ENCODE measurements around the gene LCP2.

The LCP2 gene

GRCh38 chr5:170235876-170236864 lies 61.4 kb downstream of the LCP2 start:
- DNase-seq: no peak
- POLR2A ChIA-PET: no interaction called here
- no peaks in the 10 kb centered on the region for H3K36me3 ChIP-seq (ENCODE audit: control insufficient read depth in 4 of 4, insufficient read depth in 4 of 4, low read length in 3 of 4)
- no peaks in the 10 kb centered on the region for H3K4me1 ChIP-seq (ENCODE audit: control extremely low read depth in 1 of 4, control insufficient read depth in 4 of 4, insufficient read depth in 4 of 4, low read length in 3 of 4)
- no peak overlapping the region for H3K27ac ChIP-seq (ENCODE audit: insufficient read depth in 1 of 2, low read depth in 1 of 2, low read length in 2 of 2, poor library complexity in 1 of 2, severe bottlenecking in 2 of 2)
- 100% methylated on average over 3 of the region's 3 CpGs for WGBS (ENCODE audit: insufficient coverage)
- H3K9me3 ChIP-seq (ENCODE audit: control extremely low read depth in 1 of 5, control insufficient read depth in 4 of 5, insufficient read depth in 2 of 5, low read depth in 1 of 5, low read length in 4 of 5): no peaks in the 10 kb centered on the region
- CTCF ChIA-PET: interaction anchor here (0.9 to 2.1 kb wide), 3 partner anchors 11 to 57 kb away, joined by 3 to 8 read pairs (median 3); no protein-coding TSS in a partner anchor
- H3K27me3 ChIP-seq (replicated peaks in 2 of 5; ENCODE audit: control insufficient read depth in 4 of 5, insufficient read depth in 5 of 5, low read length in 4 of 5): no peaks in the 10 kb centered on the region
- H3K4me3 ChIP-seq (ENCODE audit: control insufficient read depth in 1 of 7, extremely low read depth in 1 of 7, insufficient read depth in 4 of 7, low read depth in 2 of 7, low read length in 6 of 7): no peak overlapping the region

GRCh38 chr5:170233358-170233892 lies 64.2 kb downstream of the LCP2 start:
- CTCF ChIA-PET: no interaction called here

GRCh38 chr5:170232786-170233185 lies 64.8 kb downstream of the LCP2 start, which contains the start of gene C5orf58:
TSS of gene C5orf58 (plus strand) at chr5:170232985. CDS start at chr5:170234977, 1,992 bp downstream.
- Histone ChIP-seq H3K4me3 (ENCODE audit: control insufficient read depth in 1 of 7, extremely low read depth in 1 of 7, insufficient read depth in 4 of 7, low read depth in 2 of 7, low read length in 6 of 7) (no peak within 1 kb of the TSS), H3K27me3 (replicated peaks in 2 of 5; ENCODE audit: control insufficient read depth in 4 of 5, insufficient read depth in 5 of 5, low read length in 4 of 5) (no peaks in the 10 kb centered on the region), H3K36me3 (ENCODE audit: control insufficient read depth in 4 of 4, insufficient read depth in 4 of 4, low read length in 3 of 4) (no peaks in the 10 kb centered on the region), H3K9me3 (ENCODE audit: control extremely low read depth in 1 of 5, control insufficient read depth in 4 of 5, insufficient read depth in 2 of 5, low read depth in 1 of 5, low read length in 4 of 5) (no peaks in the 10 kb centered on the region), H3K27ac (ENCODE audit: insufficient read depth in 1 of 2, low read depth in 1 of 2, low read length in 2 of 2, poor library complexity in 1 of 2, severe bottlenecking in 2 of 2) (no peak within 1 kb of the TSS), H3K4me1 (ENCODE audit: control extremely low read depth in 1 of 4, control insufficient read depth in 4 of 4, insufficient read depth in 4 of 4, low read length in 3 of 4) (no peaks in the 10 kb centered on the region)
- DNase-seq: no peak
- WGBS (ENCODE audit: insufficient coverage): 97% methylated on average over 24 of the region's 27 CpGs
- CTCF ChIA-PET: no interaction called here
- POLR2A ChIA-PET: no interaction called here

More at GRCh38 chr5:170233358-170233892, 64.2 kb downstream of the LCP2 start:
- POLR2A ChIA-PET: no interaction called here
- no peaks in the 10 kb centered on the region for H3K9me3 ChIP-seq (ENCODE audit: control extremely low read depth in 1 of 5, control insufficient read depth in 4 of 5, insufficient read depth in 2 of 5, low read depth in 1 of 5, low read length in 4 of 5)
- no peaks in the 10 kb centered on the region for H3K4me1 ChIP-seq (ENCODE audit: control extremely low read depth in 1 of 4, control insufficient read depth in 4 of 4, insufficient read depth in 4 of 4, low read length in 3 of 4)
- 97% methylated on average over 17 of the region's 18 CpGs for WGBS (ENCODE audit: insufficient coverage)
- H3K4me3 ChIP-seq (ENCODE audit: control insufficient read depth in 1 of 7, extremely low read depth in 1 of 7, insufficient read depth in 4 of 7, low read depth in 2 of 7, low read length in 6 of 7): no peak overlapping the region
- DNase-seq: no peak
- H3K27ac ChIP-seq (ENCODE audit: insufficient read depth in 1 of 2, low read depth in 1 of 2, low read length in 2 of 2, poor library complexity in 1 of 2, severe bottlenecking in 2 of 2): no peak overlapping the region
- no peaks in the 10 kb centered on the region for H3K27me3 ChIP-seq (replicated peaks in 2 of 5; ENCODE audit: control insufficient read depth in 4 of 5, insufficient read depth in 5 of 5, low read length in 4 of 5)
- no peaks in the 10 kb centered on the region for H3K36me3 ChIP-seq (ENCODE audit: control insufficient read depth in 4 of 4, insufficient read depth in 4 of 4, low read length in 3 of 4)

- Histone ChIP-seq H3K4me1 (ENCODE audit: control extremely low read depth in 1 of 4, control insufficient read depth in 4 of 4, insufficient read depth in 4 of 4, low read length in 3 of 4) (peaks cover 0 to under 1% (median 0%) of the 10 kb centered on the region in 4 experiments), H3K4me3 (ENCODE audit: control insufficient read depth in 1 of 7, extremely low read depth in 1 of 7, insufficient read depth in 4 of 7, low read depth in 2 of 7, low read length in 6 of 7) (no peak overlapping the region), H3K36me3 (ENCODE audit: control insufficient read depth in 4 of 4, insufficient read depth in 4 of 4, low read length in 3 of 4) (no peaks in the 10 kb centered on the region), H3K27ac (ENCODE audit: insufficient read depth in 1 of 2, low read depth in 1 of 2, low read length in 2 of 2, poor library complexity in 1 of 2, severe bottlenecking in 2 of 2) (no peak overlapping the region), H3K27me3 (replicated peaks in 2 of 5; ENCODE audit: control insufficient read depth in 4 of 5, insufficient read depth in 5 of 5, low read length in 4 of 5) (no peaks in the 10 kb centered on the region), H3K9me3 (ENCODE audit: control extremely low read depth in 1 of 5, control insufficient read depth in 4 of 5, insufficient read depth in 2 of 5, low read depth in 1 of 5, low read length in 4 of 5) (no peaks in the 10 kb centered on the region)
- 97% methylated on average over 4 of the region's 6 CpGs for WGBS (ENCODE audit: insufficient coverage)
- no peak for DNase-seq
- CTCF ChIA-PET: interaction anchor here (1.5 to 7.7 kb wide), 4 partner anchors 7 to 194 kb away, joined by 3 to 87 read pairs (median 40); no protein-coding TSS in a partner anchor
- POLR2A ChIA-PET: no interaction called here
Measured at GRCh38 chr5:170228762-170229435, 68.7 kb downstream of the LCP2 start.

- POLR2A ChIA-PET: no interaction called here
Measured at GRCh38 chr5:170226661-170227060, 70.9 kb downstream of the LCP2 start.

GRCh38 chr5:170226129-170226615 lies 71.4 kb downstream of the LCP2 start:
- no peak overlapping the region for H3K4me3 ChIP-seq (ENCODE audit: control insufficient read depth in 1 of 7, extremely low read depth in 1 of 7, insufficient read depth in 4 of 7, low read depth in 2 of 7, low read length in 6 of 7)
- no peaks in the 10 kb centered on the region for H3K27me3 ChIP-seq (replicated peaks in 2 of 5; ENCODE audit: control insufficient read depth in 4 of 5, insufficient read depth in 5 of 5, low read length in 4 of 5)
- WGBS (ENCODE audit: insufficient coverage): 94% methylated on average over 6 of the region's 9 CpGs
- H3K9me3 ChIP-seq (ENCODE audit: control extremely low read depth in 1 of 5, control insufficient read depth in 4 of 5, insufficient read depth in 2 of 5, low read depth in 1 of 5, low read length in 4 of 5): no peaks in the 10 kb centered on the region
- H3K4me1 ChIP-seq (ENCODE audit: control extremely low read depth in 1 of 4, control insufficient read depth in 4 of 4, insufficient read depth in 4 of 4, low read length in 3 of 4): peaks cover 0 to 4% (median 2%) of the 10 kb centered on the region in 4 experiments
- no peaks in the 10 kb centered on the region for H3K36me3 ChIP-seq (ENCODE audit: control insufficient read depth in 4 of 4, insufficient read depth in 4 of 4, low read length in 3 of 4)
- POLR2A ChIA-PET: no interaction called here
- DNase-seq: no peak
- no peak overlapping the region for H3K27ac ChIP-seq (ENCODE audit: insufficient read depth in 1 of 2, low read depth in 1 of 2, low read length in 2 of 2, poor library complexity in 1 of 2, severe bottlenecking in 2 of 2)
- CTCF ChIA-PET: interaction anchor here (1.0 to 7.7 kb wide), 28 partner anchors 8 to 527 kb away, joined by 3 to 87 read pairs (median 4); no protein-coding TSS in a partner anchor

More at GRCh38 chr5:170226661-170227060, 70.9 kb downstream of the LCP2 start:
- no peaks in the 10 kb centered on the region for H3K27me3 ChIP-seq (replicated peaks in 2 of 5; ENCODE audit: control insufficient read depth in 4 of 5, insufficient read depth in 5 of 5, low read length in 4 of 5)
- CTCF ChIA-PET: interaction anchor here (1.0 to 7.7 kb wide), 20 partner anchors 9 to 527 kb away, joined by 3 to 87 read pairs (median 5); no protein-coding TSS in a partner anchor
- no peak overlapping the region for H3K27ac ChIP-seq (ENCODE audit: insufficient read depth in 1 of 2, low read depth in 1 of 2, low read length in 2 of 2, poor library complexity in 1 of 2, severe bottlenecking in 2 of 2)
- 94% methylated on average over 2 of the region's 2 CpGs for WGBS (ENCODE audit: insufficient coverage)
- H3K36me3 ChIP-seq (ENCODE audit: control insufficient read depth in 4 of 4, insufficient read depth in 4 of 4, low read length in 3 of 4): no peaks in the 10 kb centered on the region
- DNase-seq: no peak
- no peak overlapping the region for H3K4me3 ChIP-seq (ENCODE audit: control insufficient read depth in 1 of 7, extremely low read depth in 1 of 7, insufficient read depth in 4 of 7, low read depth in 2 of 7, low read length in 6 of 7)
- H3K9me3 ChIP-seq (ENCODE audit: control extremely low read depth in 1 of 5, control insufficient read depth in 4 of 5, insufficient read depth in 2 of 5, low read depth in 1 of 5, low read length in 4 of 5): no peaks in the 10 kb centered on the region
- peaks cover 0 to 4% (median 2%) of the 10 kb centered on the region in 4 experiments for H3K4me1 ChIP-seq (ENCODE audit: control extremely low read depth in 1 of 4, control insufficient read depth in 4 of 4, insufficient read depth in 4 of 4, low read length in 3 of 4)

Measured in common myeloid progenitor, CD34-positive (primary cell).